A673 (cell line): ENCODE data around the gene PEX14. TPM values are rescaled to one million over a fixed set of nuclear protein-coding genes. Genes with fewer than 3 reads are reported as not detected.

ENCODE experiments used
- BruUV-seq: library from RNA; stranded (reverse); fragments of 400-500 nt; replicated peaks from 2 replicates; lab custom pipeline; 2021; lab: Mats Ljungman, UMichigan
- CTCF ChIA-PET: fragments of 300-600 bp; sonication (Branson Sonifier 250); formaldehyde crosslinking; loops from one replicate; lab custom pipeline; 2022; ENCODE audit warnings: antibody characterized with exemption; lab: Charles Lee
- POLR2A ChIA-PET: fragments of 300-600 bp; sonication (Branson Sonifier 250); formaldehyde crosslinking; loops from one replicate; lab custom pipeline; 2022; ENCODE audit warnings: antibody characterized with exemption; ENCODE audit not compliant: low non-redundant PET; lab: Charles Lee
- DNase-seq: peaks from one replicate; pipeline ENCODE4 v3.0.0-alpha.2; 2015; ENCODE audit warnings: low spot score
- H3K27ac ChIP-seq: fragments of 200-600 bp; sonication (generic); 2 replicates; pipeline ENCODE4 v1.5.1; 2016; ENCODE audit warnings: mixed run types, low read depth, mild to moderate bottlenecking, mixed read lengths, antibody characterized with exemption, low read length; ENCODE audit not compliant: poor library complexity, severe bottlenecking
- H3K27me3 ChIP-seq: fragments of 200-600 bp; sonication (generic); replicated peaks from 2 replicates; pipeline ENCODE4 v1.6.1; 2017; ENCODE audit warnings: mixed run types, low read depth, mild to moderate bottlenecking, mixed read lengths, antibody characterized with exemption, low read length; ENCODE audit not compliant: insufficient read depth, poor library complexity
- H3K36me3 ChIP-seq: fragments of 200-600 bp; sonication (generic); 2 replicates; pipeline ENCODE4 v1.6.1; 2016; ENCODE audit warnings: mixed run types, mild to moderate bottlenecking, mixed read lengths, antibody characterized with exemption, low read length; ENCODE audit not compliant: insufficient read depth, poor library complexity, severe bottlenecking
- H3K4me1 ChIP-seq: fragments of 200-600 bp; sonication (generic); 2 replicates; pipeline ENCODE4 v1.6.1; 2017; ENCODE audit warnings: mixed run types, mild to moderate bottlenecking, mixed read lengths, antibody characterized with exemption, low read length; ENCODE audit not compliant: insufficient read depth, poor library complexity, severe bottlenecking
- H3K4me3 ChIP-seq: fragments of 200-600 bp; sonication (generic); 2 replicates; pipeline ENCODE4 v1.5.1; 2016; ENCODE audit warnings: low read depth, mixed run types, mild to moderate bottlenecking, mixed read lengths, low read length; ENCODE audit not compliant: poor library complexity, severe bottlenecking
- H3K9me3 ChIP-seq: fragments of 200-600 bp; sonication (generic); 2 replicates; pipeline ENCODE4 v1.6.1; 2016; ENCODE audit warnings: mixed run types, low read depth, mild to moderate bottlenecking, mixed read lengths, antibody characterized with exemption, low read length; ENCODE audit not compliant: poor library complexity, severe bottlenecking
- CTCF ChIP-seq: fragments of 300-800, 200-600 bp; sonication (generic); conservative IDR thresholded peaks from 2 replicates; pipeline ENCODE4 v1.5.1; 2017; ENCODE audit warnings: low read depth, mild to moderate bottlenecking, antibody characterized with exemption, low read length, moderate library complexity, mixed read lengths
- EZH2 ChIP-seq: fragments of 200-600 bp; sonication (generic); IDR thresholded peaks from 2 replicates; pipeline ENCODE4 v1.6.1; 2017; ENCODE audit warnings: borderline replicate concordance, low read depth, mild to moderate bottlenecking, mixed read lengths, antibody characterized with exemption, low read length; ENCODE audit not compliant: poor library complexity, severe bottlenecking
- intact Hi-C: fragments of 100-400 bp; cut with micrococcal nuclease; formaldehyde crosslinking; loops from one replicate; pipeline ENCODE4 v1.10.0; 2022; ENCODE audit not compliant: unreplicated experiment
- total RNA-seq: library from RNA; stranded (reverse); gene quantifications from 2 replicates; pipeline ENCODE4 v1.2.3, GENCODE V29; 2021

Gene PEX14
- total RNA-seq, 1 experiment from 2014 or later, result 26.8 TPM

DNA sequence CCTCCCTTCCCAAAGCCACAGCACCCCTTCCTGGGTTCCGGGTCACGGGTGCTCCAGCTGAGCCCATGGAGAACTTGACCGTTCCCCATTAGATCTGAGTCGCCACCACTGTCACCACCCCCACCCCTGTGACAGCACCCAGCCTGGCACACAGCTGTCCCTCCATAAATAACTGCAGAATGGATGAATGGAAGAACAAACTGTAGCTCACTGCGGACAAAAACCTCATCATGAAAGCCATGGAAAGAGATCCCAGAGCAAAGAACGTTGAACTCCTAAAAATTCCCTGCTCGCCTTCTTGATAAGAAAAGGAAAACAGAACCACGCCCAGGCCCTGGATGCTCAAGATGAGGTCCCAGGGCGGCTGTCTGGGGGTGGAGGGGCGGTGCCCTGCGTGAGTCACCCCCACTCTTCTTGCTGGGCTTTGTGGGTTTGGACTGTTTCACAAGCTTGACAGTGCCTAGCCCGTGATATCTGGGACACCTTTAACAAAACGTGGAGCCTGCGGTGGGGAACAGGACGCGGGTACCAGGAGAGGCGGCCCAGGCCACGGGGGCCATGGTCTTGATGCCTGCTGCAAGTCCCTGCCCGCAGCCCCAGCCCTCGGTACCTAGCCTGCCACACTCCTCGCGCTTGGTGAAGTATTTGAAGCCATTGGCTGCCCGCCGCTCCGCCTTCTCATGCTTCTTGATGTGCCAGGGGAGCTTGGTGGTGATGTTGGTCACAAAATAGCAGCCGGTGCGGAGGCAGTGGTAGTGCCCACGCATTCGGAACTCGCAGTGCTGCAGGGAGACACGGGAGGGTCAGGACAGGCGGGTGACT, 169.8 kb downstream of the PEX14 start:
- Histone ChIP-seq H3K36me3 (no peaks in the 10 kb centered on the region), H3K27me3 (no peaks in the 10 kb centered on the region), H3K4me1 (peaks cover 12% of the 10 kb centered on the region), H3K9me3 (no peaks in the 10 kb centered on the region), H3K27ac (no peak overlapping the region), H3K4me3 (no peak overlapping the region)
- CTCF ChIA-PET, result interaction anchor here (0.6 kb wide), 1 partner anchor 146 kb away, joined by 3 read pairs; no protein-coding TSS in a partner anchor
- intact Hi-C loops, result no loop called here
- POLR2A ChIA-PET, result no interaction called here
- BruUV-seq, result no TSS peak
- no peak for DNase-seq
- no peak for TF ChIP-seq CTCF
- no peak for TF ChIP-seq EZH2

DNA sequence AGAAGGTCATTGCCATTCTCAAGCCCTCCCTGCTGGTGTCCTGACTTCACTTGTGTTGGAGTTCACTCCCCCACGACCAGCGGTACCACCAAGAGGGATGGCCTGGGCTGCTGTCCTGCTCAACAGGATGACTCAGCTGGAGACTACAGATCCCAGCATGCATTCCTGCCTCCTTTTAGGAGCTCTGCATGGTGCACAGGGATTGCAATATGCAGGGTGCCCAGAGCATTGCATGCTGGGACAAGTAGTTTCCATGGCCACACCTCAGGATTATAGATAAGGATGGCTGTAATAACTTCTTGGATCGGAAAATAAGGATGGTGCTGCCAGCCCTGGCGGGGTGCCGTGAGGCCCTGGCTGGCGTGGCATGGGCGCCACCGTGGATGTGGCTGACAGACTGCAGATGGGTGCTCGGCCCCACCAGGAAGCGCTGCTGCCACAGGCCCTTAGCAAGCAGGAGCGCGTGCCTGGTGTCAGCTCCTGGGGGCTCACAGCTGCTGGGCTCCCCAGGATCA, 171.7 kb downstream of the PEX14 start:
- TF ChIP-seq EZH2 (no peak), CTCF (no peak)
- Histone ChIP-seq H3K36me3 (no peaks in the 10 kb centered on the region), H3K27me3 (no peaks in the 10 kb centered on the region), H3K27ac (no peak overlapping the region), H3K4me1 (peaks cover 4% of the 10 kb centered on the region), H3K9me3 (no peaks in the 10 kb centered on the region), H3K4me3 (no peak overlapping the region)
- peak; percentile 80 for DNase-seq
- BruUV-seq, result no TSS peak
- ChIA-PET POLR2A (no interaction called here), CTCF (no interaction called here)
- intact Hi-C loops, result no loop called here

- intact Hi-C loops, result no loop called here
- CTCF ChIA-PET, result no interaction called here
Measured at GRCh38 chr1:10647414-10648170, 172.8 kb downstream of the PEX14 start.

More at GRCh38 chr1:10647414-10648170, 172.8 kb downstream of the PEX14 start:
- no peak overlapping the region for H3K4me3 ChIP-seq
- H3K27me3 ChIP-seq, result no peaks in the 10 kb centered on the region
- TF ChIP-seq CTCF (no peak), EZH2 (no peak)
- no TSS peak for BruUV-seq
- POLR2A ChIA-PET, result no interaction called here
- H3K9me3 ChIP-seq, result no peaks in the 10 kb centered on the region
- H3K36me3 ChIP-seq, result no peaks in the 10 kb centered on the region
- peaks cover 4% of the 10 kb centered on the region for H3K4me1 ChIP-seq
- no peak for DNase-seq
- H3K27ac ChIP-seq, result no peak overlapping the region
